ENCODE results near the gene SDHAF2.
A peak's percentile ranks its signal among the peaks of the same experiment; 100 is the strongest.

Gene SDHAF2

GRCh38 chr11:61392981-61393595 is 36.8 kb upstream of the SDHAF2 start:
- Histone ChIP-seq H3K36me3 (ENCODE audit: control insufficient read depth in 2 of 2, insufficient read depth in 1 of 2, low read length in 2 of 2) (peaks cover 0 to 3% of the 10 kb centered on the region in 2 experiments; a peak in 1 of 3 replicates), H3K4me3 (ENCODE audit: low read depth, low read length) (peak overlapping the region; percentile 70), H3K9me3 (ENCODE audit: control insufficient read depth, insufficient read depth, low read depth, low read length) (no peaks in the 10 kb centered on the region), H3K27ac (ENCODE audit: extremely low read depth, low read depth, low read length) (peak overlapping the region; percentile 65), H3K4me1 (ENCODE audit: control insufficient read depth, insufficient read depth, low read length) (no peaks in the 10 kb centered on the region)
- 0 out of 2 replicates have a peak, but pooled peaks have one; percentile 12 for TF ChIP-seq CTCF (tag by site-specific recombination; IDR thresholded peaks at IDR 0.05)
- TF ChIP-seq ZNF639 (tag by site-specific recombination; IDR thresholded peaks at IDR 0.05), result no peak
- 0 out of 2 replicates have a peak, but pooled peaks have one; percentile 12 for TF ChIP-seq ZNF654 (tag by site-specific recombination; IDR thresholded peaks at IDR 0.05; ENCODE audit: low read depth)
- TF ChIP-seq ZNF121 (tag by site-specific recombination; IDR thresholded peaks at IDR 0.05), result no peak
- ChIA-PET POLR2A (interaction anchor here (0.6 to 3.4 kb wide), 13 partner anchors 9 to 1493 kb away, joined by 3 to 38 read pairs (median 4); partner anchors contain the start of genes CPSF7, CYB561A3, SDHAF2 and TMEM109), CTCF (interaction anchor here (0.8 to 3.7 kb wide), 11 partner anchors 9 to 206 kb away, joined by 3 to 42 read pairs (median 4); no protein-coding TSS in a partner anchor)

- Histone ChIP-seq H3K36me3 (ENCODE audit: control insufficient read depth in 2 of 2, insufficient read depth in 1 of 2, low read length in 2 of 2) (peaks cover 5 to 57% of the 10 kb centered on the region in 2 experiments), H3K9me3 (ENCODE audit: control insufficient read depth, insufficient read depth, low read depth, low read length) (no peaks in the 10 kb centered on the region), H3K27ac (ENCODE audit: extremely low read depth, low read depth, low read length) (peak overlapping the region; percentile 13; the same call in 1 of the 2 replicates), H3K4me3 (ENCODE audit: low read depth, low read length) (no peak overlapping the region), H3K4me1 (ENCODE audit: control insufficient read depth, insufficient read depth, low read length) (no peaks in the 10 kb centered on the region)
- CTCF ChIA-PET, result interaction anchor here (1.8 to 2.4 kb wide), 4 partner anchors 8 to 65 kb away, joined by 4 to 15 read pairs (median 12); partner anchors contain the start of gene TMEM216
- POLR2A ChIA-PET, result interaction anchor here (0.5 to 2.5 kb wide), 4 partner anchors 8 to 40 kb away, joined by 3 to 18 read pairs (median 8); partner anchors contain the start of genes CPSF7, CYB561A3, SDHAF2 and TMEM216
- TF ChIP-seq ZNF341 (tag by site-specific recombination; IDR thresholded peaks at IDR 0.05; ENCODE audit: low read depth), result no peak
- no peak for TF ChIP-seq HOXD13 (CRISPR knock-in tag; IDR thresholded peaks at IDR 0.05; ENCODE audit: borderline replicate concordance)
- TF ChIP-seq OVOL3 (tag by site-specific recombination; IDR thresholded peaks at IDR 0.05), result no peak
- no peak for TF ChIP-seq ZBTB48 (tag by site-specific recombination; IDR thresholded peaks at IDR 0.05)
- no peak for TF ChIP-seq ZNF16 (tag by site-specific recombination; IDR thresholded peaks at IDR 0.05; ENCODE audit: low read depth)
- no peak for TF ChIP-seq ZNF585B (tag by site-specific recombination; IDR thresholded peaks at IDR 0.05)
- TF ChIP-seq ZNF670 (tag by site-specific recombination; IDR thresholded peaks at IDR 0.05; ENCODE audit: low read depth), result no peak
- no peak for TF ChIP-seq ZNF23 (tag by site-specific recombination; IDR thresholded peaks at IDR 0.05; ENCODE audit: borderline replicate concordance)
- TF ChIP-seq ZNF37A (tag by site-specific recombination; IDR thresholded peaks at IDR 0.05), result no peak
- TF ChIP-seq ZNF560 (tag by site-specific recombination; IDR thresholded peaks at IDR 0.05; ENCODE audit: borderline replicate concordance), result no peak
- no peak for TF ChIP-seq ZBTB1 (tag by site-specific recombination; IDR thresholded peaks at IDR 0.05)
- no peak for TF ChIP-seq ZNF350 (tag by site-specific recombination; IDR thresholded peaks at IDR 0.05)
- no peak for TF ChIP-seq ZNF629 (tag by site-specific recombination; IDR thresholded peaks at IDR 0.05)
- TF ChIP-seq TRIM28 (IDR thresholded peaks at IDR 0.05; ENCODE audit: borderline replicate concordance, low read length), result no peak
- no peak for TF ChIP-seq ZFHX2 (tag by site-specific recombination; conservative IDR thresholded peaks at IDR 0.05)
- TF ChIP-seq ZNF843 (tag by site-specific recombination; IDR thresholded peaks at IDR 0.05), result no peak
- TF ChIP-seq EGR2 (tag by site-specific recombination; IDR thresholded peaks at IDR 0.05; ENCODE audit: low read depth), result no peak
- TF ChIP-seq ZNF639 (tag by site-specific recombination; IDR thresholded peaks at IDR 0.05), result no peak
These were observed 28.8 kb upstream of the SDHAF2 start for GRCh38 chr11:61401173-61401572.

All from HEK293 (cell line).